B cell (primary cell): ENCODE data around the gene NR3C2. TPM values are rescaled to one million over a fixed set of nuclear protein-coding genes. Genes with fewer than 3 reads are reported as not detected.

Source experiments
- ATAC-seq: fragments of 200-7000 bp; cut with Tn5 transposase; one replicate; pipeline ENCODE4 v1.10.0; 2021; ENCODE audit warnings: low read depth, mild to moderate bottlenecking, moderate number of reproducible peaks, moderate library complexity
- CTCF ChIA-PET: fragments of 350-600 bp; sonication (Branson Sonifier 250); formaldehyde crosslinking; loops from one replicate; lab custom pipeline; 2021; ENCODE audit warnings: antibody characterized with exemption, inconsistent platforms; lab: Charles Lee
- POLR2A ChIA-PET: fragments of 350-600 bp; sonication (Branson Sonifier 250); formaldehyde crosslinking; loops from one replicate; lab custom pipeline; 2021; ENCODE audit warnings: antibody characterized with exemption; lab: Charles Lee
- DNase-seq: peaks from one replicate; pipeline ENCODE4 v3.0.0; 2013
- H2AFZ ChIP-seq: 2 replicates; pipeline ENCODE4 v1.6.1; 2012; ENCODE audit warnings: mild to moderate bottlenecking, low read depth, low read length; ENCODE audit not compliant: insufficient read depth, poor library complexity, severe bottlenecking
- H3K27ac ChIP-seq, 2 donors: 1 replicate in 1 of 2; 2 replicates in 1 of 2; pipeline ENCODE4 v1.5.1; 2012 to 2013; ENCODE audit warnings: low read length in 2 of 2, mild to moderate bottlenecking in 2 of 2, moderate library complexity in 1 of 2
- H3K27me3 ChIP-seq, 4 experiments: fragments of 200-600 bp in 1 of 4; sonication (generic) in 1 of 4; replicated peaks in 1 of 4; 1 replicate in 2 of 4; 2 replicates in 2 of 4; pipeline versions ENCODE4 v1.6.1 to v1.7.0; 2013 to 2016; ENCODE audit warnings: low read length in 3 of 4, mild to moderate bottlenecking in 2 of 4, mixed read lengths in 1 of 4, moderate library complexity in 1 of 4; ENCODE audit not compliant: insufficient read depth in 4 of 4, control insufficient read depth in 3 of 4; ENCODE audit errors: control extremely low read depth in 1 of 4
- H3K36me3 ChIP-seq, 2 experiments: replicated peaks in 1 of 2; 1 replicate in 1 of 2; 2 replicates in 1 of 2; pipeline versions ENCODE4 v1.6.1 to v1.7.1; 2013; ENCODE audit warnings: low read length in 1 of 2; ENCODE audit not compliant: insufficient read depth in 2 of 2, control insufficient read depth in 1 of 2; ENCODE audit errors: control extremely low read depth in 1 of 2, extremely low read depth in 1 of 2
- H3K4me1 ChIP-seq, 2 donors: fragments of 200-600 bp in 1 of 2; sonication (generic) in 1 of 2; 1 replicate in 1 of 2; 2 replicates in 1 of 2; pipeline versions ENCODE4 v1.5.1 to v1.6.1; 2013 to 2017; ENCODE audit warnings: low read length in 2 of 2; ENCODE audit not compliant: control insufficient read depth in 2 of 2, insufficient read depth in 2 of 2
- H3K4me2 ChIP-seq: replicated peaks from 2 replicates; pipeline ENCODE3; 2012; ENCODE audit warnings: mild to moderate bottlenecking, low read depth, low read length; ENCODE audit not compliant: poor library complexity, severe bottlenecking
- H3K4me3 ChIP-seq, 5 experiments: fragments of 200-600 bp in 1 of 5; sonication (generic) in 1 of 5; 1 replicate in 3 of 5; 2 replicates in 2 of 5; pipeline versions ENCODE4 v1.5.1 to v1.7.0; 2011 to 2016; ENCODE audit warnings: low read length in 4 of 5, mild to moderate bottlenecking in 4 of 5, low read depth in 2 of 5, control low read depth in 1 of 5, moderate library complexity in 1 of 5; ENCODE audit not compliant: insufficient read depth in 1 of 5; ENCODE audit errors: control extremely low read depth in 1 of 5, extremely low read depth in 1 of 5
- H3K79me2 ChIP-seq: fragments of 200-600 bp; sonication (generic); one replicate; pipeline ENCODE4 v1.6.0; 2016; ENCODE audit warnings: low read length; ENCODE audit not compliant: control insufficient read depth, insufficient read depth
- H3K9ac ChIP-seq: fragments of 200-600 bp; sonication (generic); 2 replicates; pipeline ENCODE4 v1.6.1; 2017; ENCODE audit warnings: mild to moderate bottlenecking, low read length, moderate library complexity
- H3K9me3 ChIP-seq, 3 donors: one replicate each; pipeline versions ENCODE4 v1.6.1 to v1.7.1; 2013; ENCODE audit warnings: low read length in 2 of 3; ENCODE audit not compliant: control insufficient read depth in 2 of 3, insufficient read depth in 1 of 3; ENCODE audit errors: control extremely low read depth in 1 of 3
- H4K20me1 ChIP-seq: 2 replicates; pipeline ENCODE4 v1.6.0; 2012; ENCODE audit warnings: mild to moderate bottlenecking, low read length; ENCODE audit not compliant: insufficient read depth, control insufficient read depth, poor library complexity, severe bottlenecking
- H3K27ac Mint-ChIP-seq: one replicate; pipeline ENCODE4 v1.8.0; 2021; ENCODE audit warnings: mixed read lengths
- H3K27me3 Mint-ChIP-seq: one replicate; pipeline ENCODE4 v1.8.0; 2021; ENCODE audit warnings: mixed read lengths
- H3K4me1 Mint-ChIP-seq: one replicate; pipeline ENCODE4 v1.8.0; 2021; ENCODE audit warnings: mixed read lengths
- H3K4me3 Mint-ChIP-seq: one replicate; pipeline ENCODE4 v1.8.0; 2021; ENCODE audit warnings: mixed read lengths
- H3K9me3 Mint-ChIP-seq: one replicate; pipeline ENCODE4 v1.8.0; 2022; ENCODE audit warnings: mixed read lengths; ENCODE audit not compliant: insufficient read depth
- EZH2 ChIP-seq: IDR thresholded peaks from 2 replicates; pipeline ENCODE4 v1.6.1; 2012; ENCODE audit warnings: borderline replicate concordance, low read depth, mild to moderate bottlenecking, moderate library complexity, low read length; ENCODE audit not compliant: insufficient read depth, poor library complexity, severe bottlenecking
- WGBS: methylation state at CpG from one replicate; pipeline ENCODE4 v1.1.5; 2013; ENCODE audit warnings: missing lambda C conversion rate; ENCODE audit not compliant: insufficient coverage; 5-methylcytosine and 5-hydroxymethylcytosine counted together
- intact Hi-C: fragments of 100-400 bp; cut with micrococcal nuclease; formaldehyde crosslinking; loops from one replicate; pipeline ENCODE4 v1.10.0; 2022
- polyA plus RNA-seq: library from polyadenylated mRNA; depleted of rRNA; stranded (reverse); fragments of >200 nt; gene quantifications from 2 replicates; pipeline ENCODE4 v1.2.3, GENCODE V29; 2012
- total RNA-seq, 2 donors: library from RNA; stranded (reverse); fragments of 120-200 nt in 1 of 2; gene quantifications; 1 replicate in 1 of 2; 2 replicates in 1 of 2; pipeline versions ENCODE4 v1.2.3 to v1.2.4, GENCODE V29; 2013 to 2022
- TF ChIP-seq, protein P1 (sequence below): fragments of 200-600 bp; IDR thresholded peaks from one replicate; pipeline ENCODE4 v1.8.0; 2022; ENCODE audit warnings: antibody characterized with exemption, mild to moderate bottlenecking

Gene NR3C2
- total and polyA plus RNA-seq, 2 donors (not counting 1 experiment from before 2014, with no cell fraction given) = 6.7 to 19.3 TPM

DNA sequence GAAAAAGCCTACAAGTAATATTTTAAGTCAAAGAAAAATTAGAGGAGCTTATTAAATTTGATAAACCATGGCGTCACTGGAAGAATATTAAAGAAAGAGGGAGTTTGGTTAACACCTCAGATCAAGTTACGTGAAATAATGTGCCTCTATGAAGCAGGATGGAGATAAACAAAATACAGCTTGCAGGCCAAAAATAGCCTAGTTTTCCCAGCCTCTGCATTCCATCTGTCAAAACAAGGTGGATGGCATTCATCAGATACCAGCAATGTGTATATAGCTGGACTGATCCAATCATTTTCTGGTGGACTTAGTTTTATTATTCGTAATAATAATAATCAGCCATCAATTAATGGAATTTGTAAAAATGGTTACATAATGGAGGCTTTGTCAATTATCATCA, 230.7 kb downstream of the NR3C2 start:
- no peaks in the 10 kb centered on the region for H3K9me3 Mint-ChIP-seq
- intact Hi-C loops = no loop called here

DNA sequence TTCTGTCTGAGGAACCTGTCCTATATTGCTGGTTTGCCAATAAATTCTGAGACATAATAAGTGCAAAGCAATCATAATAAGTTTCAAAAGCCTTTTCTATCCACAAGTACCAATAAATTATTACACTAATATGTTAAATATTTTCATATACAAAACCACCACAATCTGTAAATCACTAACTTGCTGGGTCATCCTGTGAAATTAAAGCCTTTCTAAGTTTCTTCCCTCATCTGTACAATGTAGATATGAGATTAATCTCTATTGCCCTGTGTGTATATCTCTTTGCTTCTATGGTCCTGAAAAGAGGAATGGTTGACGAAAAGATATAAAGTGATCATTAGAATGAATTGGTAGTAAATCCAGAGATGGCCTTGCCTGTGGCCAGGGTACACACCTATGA, 231.6 kb downstream of the NR3C2 start:
- Mint-ChIP-seq H3K27ac (no peak overlapping the region), H3K4me1 (peaks cover 12% of the 10 kb centered on the region), H3K4me3 (no peak overlapping the region), H3K27me3 (no peaks in the 10 kb centered on the region), H3K9me3 (no peaks in the 10 kb centered on the region)
- ChIA-PET POLR2A (no interaction called here), CTCF (no interaction called here)
- Histone ChIP-seq H3K36me3 (no peaks in the 10 kb centered on the region), H3K4me1 (peaks cover 7 to 8% of the 10 kb centered on the region in 2 donors), H3K9me3 (no peaks in the 10 kb centered on the region), H3K79me2 (no peaks in the 10 kb centered on the region), H4K20me1 (no peaks in the 10 kb centered on the region), H3K9ac (no peak overlapping the region), H3K4me2 (no peak overlapping the region), H3K4me3 (no peak overlapping the region), H3K27me3 (no peaks in the 10 kb centered on the region), H3K27ac (no peak overlapping the region), H2AFZ (no peak overlapping the region)
- intact Hi-C loops = no loop called here
- ATAC-seq (no peak), DNase-seq (no peak)
- TF ChIP-seq, protein P1, sequence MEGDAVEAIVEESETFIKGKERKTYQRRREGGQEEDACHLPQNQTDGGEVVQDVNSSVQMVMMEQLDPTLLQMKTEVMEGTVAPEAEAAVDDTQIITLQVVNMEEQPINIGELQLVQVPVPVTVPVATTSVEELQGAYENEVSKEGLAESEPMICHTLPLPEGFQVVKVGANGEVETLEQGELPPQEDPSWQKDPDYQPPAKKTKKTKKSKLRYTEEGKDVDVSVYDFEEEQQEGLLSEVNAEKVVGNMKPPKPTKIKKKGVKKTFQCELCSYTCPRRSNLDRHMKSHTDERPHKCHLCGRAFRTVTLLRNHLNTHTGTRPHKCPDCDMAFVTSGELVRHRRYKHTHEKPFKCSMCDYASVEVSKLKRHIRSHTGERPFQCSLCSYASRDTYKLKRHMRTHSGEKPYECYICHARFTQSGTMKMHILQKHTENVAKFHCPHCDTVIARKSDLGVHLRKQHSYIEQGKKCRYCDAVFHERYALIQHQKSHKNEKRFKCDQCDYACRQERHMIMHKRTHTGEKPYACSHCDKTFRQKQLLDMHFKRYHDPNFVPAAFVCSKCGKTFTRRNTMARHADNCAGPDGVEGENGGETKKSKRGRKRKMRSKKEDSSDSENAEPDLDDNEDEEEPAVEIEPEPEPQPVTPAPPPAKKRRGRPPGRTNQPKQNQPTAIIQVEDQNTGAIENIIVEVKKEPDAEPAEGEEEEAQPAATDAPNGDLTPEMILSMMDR = no peak
- no peak for TF ChIP-seq EZH2
- WGBS = no CpG with 5 or more reads among the region's 1 CpG

More for the DNA sequence above, 230.7 kb downstream of the NR3C2 start:
- H3K4me3 ChIP-seq = no peak overlapping the region
- 50% methylated on average over 2 of the region's 3 CpGs for WGBS
- ChIA-PET CTCF (no interaction called here), POLR2A (no interaction called here)
- no peak overlapping the region for H3K9ac ChIP-seq
- no peak for ATAC-seq
- DNase-seq = no peak
- Mint-ChIP-seq H3K27me3 (no peaks in the 10 kb centered on the region), H3K4me1 (peaks cover 13% of the 10 kb centered on the region), H3K27ac (no peak overlapping the region), H3K4me3 (no peak overlapping the region)
- TF ChIP-seq, protein P1 = no peak
- TF ChIP-seq EZH2 = no peak
- no peaks in the 10 kb centered on the region for H4K20me1 ChIP-seq
- no peaks in the 10 kb centered on the region for H3K27me3 ChIP-seq
- H3K9me3 ChIP-seq = no peaks in the 10 kb centered on the region
- no peak overlapping the region for H3K27ac ChIP-seq
- no peaks in the 10 kb centered on the region for H3K36me3 ChIP-seq
- H3K4me1 ChIP-seq = peaks cover 7 to 8% of the 10 kb centered on the region in 2 donors
- no peak overlapping the region for H2AFZ ChIP-seq
- no peak overlapping the region for H3K4me2 ChIP-seq
- no peaks in the 10 kb centered on the region for H3K79me2 ChIP-seq
